Gastrocnemius medialis (tissue), 4 donors: ENCODE measurements around the gene SLC19A2. TPM values are rescaled to one million over a fixed set of nuclear protein-coding genes. Genes with fewer than 3 reads are reported as not detected.

Experiments
- ATAC-seq, 2 donors: fragments of 150-250 bp; one replicate each; pipeline ENCODE4 v1.9.1; 2016
- DNase-seq, 2 donors: peaks; one replicate each; pipeline ENCODE4 v3.0.0-alpha.2; 2019
- H3K27ac ChIP-seq, 4 donors: fragments of 200-600 bp; sonication (generic); 1 replicate in 1 of 4; 2 replicates in 3 of 4; pipeline ENCODE4 v1.5.1; 2016 to 2018; ENCODE audit warnings: mild to moderate bottlenecking in 2 of 4, moderate library complexity in 1 of 4
- H3K27me3 ChIP-seq, 3 donors: fragments of 200-600 bp; sonication (generic) in 2 of 3; 1 replicate in 1 of 3; 2 replicates in 2 of 3; pipeline versions ENCODE4 v1.5.1 to v1.6.0; 2016 to 2019; ENCODE audit warnings: mild to moderate bottlenecking in 1 of 3, moderate library complexity in 1 of 3
- H3K36me3 ChIP-seq, 2 donors: fragments of 200-600 bp; sonication (generic) in 1 of 2; one replicate each; pipeline ENCODE4 v1.5.1; 2017 to 2018
- H3K4me1 ChIP-seq, 2 donors: fragments of 200-600 bp; sonication (generic) in 1 of 2; one replicate each; pipeline ENCODE4 v1.5.1; 2016 to 2017; ENCODE audit warnings: mild to moderate bottlenecking in 2 of 2
- H3K4me3 ChIP-seq, 4 donors: fragments of 200-600 bp; sonication (generic) in 3 of 4; 1 replicate in 1 of 4; 2 replicates in 3 of 4; pipeline ENCODE4 v1.5.1; 2016 to 2019; ENCODE audit warnings: mild to moderate bottlenecking in 2 of 4
- H3K9me3 ChIP-seq, 3 donors: fragments of 200-600 bp; sonication (generic) in 2 of 3; 1 replicate in 1 of 3; 2 replicates in 2 of 3; pipeline ENCODE4 v1.5.1; 2016 to 2019
- CTCF ChIP-seq, 5 experiments: fragments of 450-650 bp in 3 of 5; fragments of 200-600 bp in 2 of 5; sonication (generic) in 2 of 5; IDR thresholded peaks in 4 of 5; conservative IDR thresholded peaks in 1 of 5; 1 replicate in 4 of 5; 2 replicates in 1 of 5; pipeline ENCODE4 v1.5.1; 2016 to 2019; ENCODE audit warnings: antibody characterized with exemption in 5 of 5, mild to moderate bottlenecking in 3 of 5, moderate library complexity in 3 of 5
- POLR2A ChIP-seq, 2 donors: fragments of 450-650 bp; IDR thresholded peaks; one replicate each; pipeline ENCODE4 v1.6.1; 2017; ENCODE audit warnings: antibody characterized with exemption in 2 of 2, mild to moderate bottlenecking in 2 of 2, moderate library complexity in 2 of 2
- in situ Hi-C, 4 donors: fragments of 200-750 bp; cut with MboI; loops; one replicate each; pipeline versions ENCODE4 v1.15.0 to v1.8.0; 2017; ENCODE audit warnings: low sequenced_read_pairs in 4 of 4
- intact Hi-C: fragments of 100-400 bp; cut with DNase I; formaldehyde crosslinking; loops from one replicate; pipeline ENCODE4 v1.15.1; 2023; ENCODE audit warnings: low total_unique reads
- total RNA-seq, 4 donors: library from RNA; depleted of rRNA; stranded (reverse); fragments of >200 nt; gene quantifications; one replicate each; pipeline versions ENCODE4 v1.1.0 to v1.2.3, GENCODE V29; 2016

SLC19A2 gene
- total RNA-seq, 4 donors from 2014 or later, result 93.3 to 176 (median 99.8) TPM

GRCh38 chr1:169478094-169478672 lies 7.6 kb downstream of the SLC19A2 start:
- no peaks in the 10 kb centered on the region for H3K27me3 ChIP-seq
- H3K9me3 ChIP-seq, result no peaks in the 10 kb centered on the region
- TF ChIP-seq CTCF (IDR thresholded peaks at IDR 0.05 in 4 of 5, conservative IDR thresholded peaks at IDR 0.05 in 1 of 5) (no peak), POLR2A (IDR thresholded peaks at IDR 0.05) (no peak)
- intact Hi-C loops, result no loop called here
- peaks cover 42 to 50% of the 10 kb centered on the region in 2 donors for H3K4me1 ChIP-seq
- peak overlapping the region; percentile 96 to 99 (median 98) for H3K27ac ChIP-seq
- DNase-seq, result no peak
- H3K4me3 ChIP-seq, result no peak overlapping the region
- peaks cover 0 to 23% of the 10 kb centered on the region in 2 donors for H3K36me3 ChIP-seq
- in situ Hi-C loops, result loop anchor here in 3 of 4 donors (10.0 to 25.0 kb wide), 6 partner anchors 57 to 1541 kb away; partner anchors contain the start of genes ATP1B1 (in 2 of the 3), DCAF6 (in 1 of the 3) and MPC2 (in 1 of the 3)
- ATAC-seq, result no peak

DNA sequence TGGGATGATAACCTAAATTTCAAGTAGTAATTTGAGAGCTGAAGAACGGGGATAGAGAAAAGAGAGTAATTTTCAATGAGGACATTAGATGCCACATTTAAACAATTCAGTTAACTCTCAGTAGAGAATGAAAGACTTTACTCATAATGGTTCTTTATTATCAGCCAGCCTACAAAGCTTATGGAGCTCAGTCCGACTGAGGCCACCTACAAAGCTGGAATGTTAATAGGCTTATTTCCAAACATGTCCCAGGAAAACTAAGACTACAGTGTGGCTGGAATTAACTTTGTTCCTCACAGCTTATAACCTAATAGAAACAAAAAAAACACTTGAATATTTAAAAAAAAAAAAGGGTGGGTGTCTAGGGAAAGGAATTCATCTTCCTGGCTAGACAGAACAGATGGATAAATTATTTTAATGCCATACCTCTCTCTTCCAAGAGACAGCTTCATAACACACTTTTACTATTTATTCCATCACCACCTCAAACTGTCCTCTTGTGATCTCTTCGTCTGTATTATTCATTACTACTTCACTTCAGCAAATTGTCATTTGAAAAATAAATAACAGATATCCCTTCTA lies 9.8 kb downstream of the SLC19A2 start:
- DNase-seq (no peak), ATAC-seq (no peak)
- no peaks in the 10 kb centered on the region for H3K9me3 ChIP-seq
- peaks cover 0 to 33% of the 10 kb centered on the region in 2 donors for H3K36me3 ChIP-seq
- H3K27me3 ChIP-seq, result no peaks in the 10 kb centered on the region
- H3K4me1 ChIP-seq, result peaks cover 29 to 32% of the 10 kb centered on the region in 2 donors
- TF ChIP-seq POLR2A (IDR thresholded peaks at IDR 0.05) (no peak), CTCF (IDR thresholded peaks at IDR 0.05 in 4 of 5, conservative IDR thresholded peaks at IDR 0.05 in 1 of 5) (no peak)
- H3K27ac ChIP-seq, result peak overlapping the region in 1 of 4 donors; percentile 35
- intact Hi-C loops (no loop called here), in situ Hi-C loops (loop anchor here in 3 of 4 donors (10.0 to 25.0 kb wide), 6 partner anchors 59 to 1539 kb away; partner anchors contain the start of genes ATP1B1 (in 2 of the 3), DCAF6 (in 1 of the 3) and MPC2 (in 1 of the 3))
- no peak overlapping the region for H3K4me3 ChIP-seq

DNA sequence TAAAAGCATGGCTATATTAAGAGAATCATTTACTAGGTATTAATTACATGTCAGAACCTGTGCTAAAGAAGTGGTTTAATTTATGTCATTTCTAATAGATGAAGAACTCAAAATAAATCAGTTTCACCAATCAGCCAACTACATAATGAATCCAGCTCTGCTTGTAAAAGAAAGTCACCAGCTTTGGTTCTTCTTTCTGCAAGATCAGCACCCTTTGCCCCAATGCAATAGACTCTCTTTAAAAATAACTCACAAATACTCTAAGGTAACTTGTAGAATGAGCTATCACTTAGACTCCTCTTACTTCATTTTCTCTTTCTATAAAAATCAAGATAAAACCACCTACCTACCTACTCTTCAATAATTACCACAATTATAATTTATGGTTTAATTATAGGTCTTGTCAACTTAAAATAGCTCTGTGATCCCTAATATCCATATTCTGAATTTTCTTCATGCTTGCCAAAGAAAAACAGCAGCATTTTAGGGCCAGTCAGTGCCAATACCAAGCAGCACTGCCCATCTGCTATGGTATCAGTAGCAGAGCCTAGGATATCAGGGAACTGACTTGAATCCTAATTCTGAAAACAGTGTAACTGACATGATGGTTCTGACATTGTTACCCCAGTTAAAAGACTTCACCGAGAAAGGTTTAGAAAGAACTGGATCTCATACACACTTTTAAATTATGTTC lies 11.3 kb downstream of the SLC19A2 start:
- no peak overlapping the region for H3K4me3 ChIP-seq
- peak overlapping the region in 1 of 4 donors; percentile 4 for H3K27ac ChIP-seq
- H3K27me3 ChIP-seq, result no peaks in the 10 kb centered on the region
- intact Hi-C loops (no loop called here), in situ Hi-C loops (loop anchor here in 1 of 4 donors (10.0 kb wide), 1 partner anchor 60 kb away; no protein-coding TSS in a partner anchor)
- no peak for ATAC-seq
- TF ChIP-seq POLR2A (IDR thresholded peaks at IDR 0.05), result no peak
- no peak for TF ChIP-seq CTCF (IDR thresholded peaks at IDR 0.05 in 4 of 5, conservative IDR thresholded peaks at IDR 0.05 in 1 of 5)
- H3K9me3 ChIP-seq, result no peaks in the 10 kb centered on the region
- peaks cover 0 to 45% of the 10 kb centered on the region in 2 donors for H3K36me3 ChIP-seq
- H3K4me1 ChIP-seq, result peaks cover 15 to 17% of the 10 kb centered on the region in 2 donors
- DNase-seq, result no peak

- peaks cover 4 to 8% of the 10 kb centered on the region in 2 donors for H3K4me1 ChIP-seq
- ATAC-seq (no peak), DNase-seq (no peak)
- H3K9me3 ChIP-seq, result no peaks in the 10 kb centered on the region
- TF ChIP-seq CTCF (IDR thresholded peaks at IDR 0.05 in 4 of 5, conservative IDR thresholded peaks at IDR 0.05 in 1 of 5) (no peak), POLR2A (IDR thresholded peaks at IDR 0.05) (no peak)
- H3K27ac ChIP-seq, result peak overlapping the region in 3 of 4 donors; percentile 13 to 43 (median 14)
- intact Hi-C loops (no loop called here), in situ Hi-C loops (loop anchor here in 1 of 4 donors (10.0 kb wide), 1 partner anchor 61 kb away; no protein-coding TSS in a partner anchor)
- H3K4me3 ChIP-seq, result no peak overlapping the region
- H3K36me3 ChIP-seq, result peaks cover 0 to 56% of the 10 kb centered on the region in 2 donors
- H3K27me3 ChIP-seq, result no peaks in the 10 kb centered on the region
These were observed 12.4 kb downstream of the SLC19A2 start for GRCh38 chr1:169473347-169473746.
